K562 (cell line): ENCODE measurements around the gene AGAP3. TPM values are rescaled to one million over a fixed set of nuclear protein-coding genes. Genes with fewer than 3 reads are reported as not detected.

ENCODE experiments used
- CSDE1 ChIP-seq, 2 experiments: fragments of 450-650 bp; IDR thresholded peaks; 2 replicates each; pipeline ENCODE4 v1.6.1; 2016; ENCODE audit warnings: mild to moderate bottlenecking in 1 of 2
- CXXC5 ChIP-seq: fragments of 250-450 bp; sonication (Bioruptor Pico); IDR thresholded peaks from 2 replicates; pipeline ENCODE4 v1.8.0; 2022; ENCODE audit warnings: inconsistent platforms, mild to moderate bottlenecking, moderate library complexity
- FOS ChIP-seq: IDR thresholded peaks from 3 replicates; pipeline ENCODE4 v1.6.1; 2011; ENCODE audit not compliant: insufficient read length; ENCODE audit errors: extremely low read depth
- GABPB2 ChIP-seq: fragments of 250-450 bp; sonication (Bioruptor Pico); conservative IDR thresholded peaks from 2 replicates; pipeline ENCODE4 v1.5.1; 2021; ENCODE audit warnings: mild to moderate bottlenecking
- KDM2B ChIP-seq: fragments of 250-450 bp; sonication (Bioruptor Pico); IDR thresholded peaks from 2 replicates; pipeline ENCODE4 v1.8.0; 2021; ENCODE audit warnings: mild to moderate bottlenecking, moderate library complexity
- KLF6 ChIP-seq: fragments of 250-450 bp; sonication (Bioruptor Pico); IDR thresholded peaks from 2 replicates; pipeline ENCODE4 v1.4.0; 2020; ENCODE audit warnings: mild to moderate bottlenecking, moderate library complexity, borderline replicate concordance
- MAFG ChIP-seq: fragments of 450-650 bp; conservative IDR thresholded peaks from 2 replicates; pipeline ENCODE4 v1.6.1; 2016; ENCODE audit warnings: missing genetic modification characterization, missing compliant biosample characterization
- NELFE ChIP-seq: IDR thresholded peaks from 2 replicates; pipeline ENCODE4 v1.6.1; 2011; ENCODE audit warnings: mild to moderate bottlenecking; ENCODE audit not compliant: insufficient read depth, insufficient read length
- NR2C2 ChIP-seq, 2 experiments: fragments of 200-800 bp in 1 of 2; sonication (Bioruptor generic) in 1 of 2; sonication (generic) in 1 of 2; formaldehyde crosslinking in 1 of 2; IDR thresholded peaks; 2 replicates each; pipeline versions ENCODE4 v1.6.1 to v1.8.0; 2016 to 2022; ENCODE audit warnings: mild to moderate bottlenecking in 1 of 2, missing compliant biosample characterization in 1 of 2, missing genetic modification characterization in 1 of 2, missing genetic modification reagents in 1 of 2
- PRMT5 ChIP-seq: sonication (generic); formaldehyde crosslinking; IDR thresholded peaks from 2 replicates; pipeline ENCODE4 v1.5.0; 2020; ENCODE audit warnings: missing genetic modification reagents
- RBFOX2 ChIP-seq: fragments of 200-400 bp; formaldehyde crosslinking; IDR thresholded peaks from 2 replicates; pipeline ENCODE4 v1.6.1; 2017; ENCODE audit warnings: low read depth, mild to moderate bottlenecking, low read length, moderate library complexity
- SUPT5H ChIP-seq: fragments of 450-650 bp; IDR thresholded peaks from 2 replicates; pipeline ENCODE4 v1.6.1; 2016
- ZBED1 ChIP-seq: IDR thresholded peaks from 2 replicates; pipeline ENCODE4 v1.6.1; 2014
- polyA plus RNA-seq, 8 experiments: library from polyadenylated mRNA; depleted of rRNA in 4 of 8; stranded (reverse) in 5 of 8; unstranded in 3 of 8; fragments of >200 nt; fragmentation: Nextera tagmentation in 2 of 8; fragmentation: Illumina TruSeq in 1 of 8; extraction: Ambion mirVana in 2 of 8; extraction: Trizol in 1 of 8; gene quantifications; 2 replicates each; pipeline versions ENCODE4 v1.2.1 to v1.2.3, GENCODE V29; 2011 to 2014; ENCODE audit warnings: inconsistent platforms in 1 of 8, missing spikeins in 1 of 8
- total RNA-seq, 7 experiments: library from RNA; depleted of rRNA in 6 of 7; stranded (reverse); fragments of >200 nt in 6 of 7; fragmentation: Illumina TruSeq in 2 of 7; extraction: Trizol in 2 of 7; gene quantifications; 2 replicates each; pipeline versions ENCODE4 v1.2.1 to v1.2.3, GENCODE V29; 2011 to 2021; ENCODE audit warnings: low replicate concordance in 1 of 7
- TF ChIP-seq, protein P1 (sequence below): fragments of 450-650 bp; formaldehyde crosslinking; IDR thresholded peaks from 2 replicates; pipeline ENCODE4 v1.4.0; 2020; ENCODE audit warnings: mild to moderate bottlenecking, moderate library complexity
- TF ChIP-seq, protein P2 (sequence below): fragments of 450-650 bp; formaldehyde crosslinking; IDR thresholded peaks from 2 replicates; pipeline ENCODE4 v1.4.0; 2022; ENCODE audit warnings: missing genetic modification characterization
- TF ChIP-seq, protein P3 (sequence below): fragments of 450-650 bp; IDR thresholded peaks from 2 replicates; pipeline ENCODE4 v1.6.1; 2016; ENCODE audit warnings: borderline replicate concordance
- TF ChIP-seq, protein P4 (sequence below), 2 experiments: fragments of 450-650 bp in 1 of 2; sonication (generic) in 1 of 2; formaldehyde crosslinking; conservative IDR thresholded peaks; 2 replicates each; pipeline versions ENCODE4 v1.4.0 to v1.8.1; 2020 to 2022; ENCODE audit warnings: mild to moderate bottlenecking in 1 of 2, missing genetic modification reagents in 1 of 2

Gene AGAP3
- total and polyA plus RNA-seq, 9 of the 15 experiments (the other 6 are each of a cell fraction or from before 2014, with no cell fraction given) = 3.4 to 208 (median 62.2) TPM

DNA sequence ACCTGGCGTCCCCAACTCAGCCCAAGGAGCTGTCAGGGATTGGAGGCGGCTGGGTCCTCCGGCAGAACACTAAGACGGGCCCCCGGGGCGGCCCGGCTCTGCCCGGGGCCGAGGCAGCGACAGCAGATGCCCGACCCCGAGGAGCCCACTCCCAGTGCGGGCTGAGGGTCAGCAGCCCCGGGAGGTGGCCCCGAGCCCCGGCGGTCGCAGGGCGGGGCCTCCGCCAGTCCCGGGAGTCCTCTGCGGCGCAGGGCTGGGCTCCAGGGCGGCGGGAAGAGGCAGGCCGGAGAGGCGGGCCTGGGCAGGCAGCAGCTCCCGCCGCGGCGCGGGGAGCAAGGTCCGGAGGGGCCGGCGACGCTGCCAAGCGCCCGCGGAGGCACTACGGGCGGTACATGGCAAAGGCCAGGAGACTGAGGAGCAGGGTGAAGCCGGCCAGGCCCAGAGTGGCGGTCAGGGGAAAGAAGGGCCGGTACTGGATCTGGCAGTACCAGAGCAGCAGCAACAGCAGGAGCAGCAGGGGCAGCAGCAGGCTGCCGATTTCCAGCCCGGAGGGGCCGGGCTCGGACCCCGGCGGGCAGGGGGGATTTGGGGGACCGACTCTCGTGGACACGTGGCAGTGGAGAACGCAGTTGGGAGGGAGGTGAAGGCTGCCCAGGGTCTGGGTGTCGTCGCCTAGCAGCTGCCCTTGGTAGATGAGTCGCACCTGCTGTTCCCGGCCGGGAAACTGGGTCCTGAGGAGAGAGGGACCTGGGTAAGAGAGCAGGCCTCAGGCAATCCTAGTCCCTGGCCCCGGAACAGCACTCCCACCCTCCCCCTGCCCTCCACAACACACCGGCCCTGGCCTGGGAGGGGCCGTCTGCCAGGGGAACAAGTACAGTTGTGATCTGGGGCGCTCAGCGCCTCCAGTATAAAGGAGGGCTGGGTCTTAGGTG, 4.8 kb upstream of the AGAP3 start (continued):
- TF ChIP-seq MAFG (tag) (no peak), FOS (no peak), RBFOX2 (peak; percentile 54), NR2C2 (CRISPR knock-in tag; IDR thresholded peaks at IDR 0.05) (no peak), NR2C2 (tag; IDR thresholded peaks at IDR 0.05) (0 out of 2 replicates have a peak, but pooled peaks have one; percentile 14), CXXC5 (CRISPR knock-in tag) (no peak; the same call in 1 of the 2 replicates), KDM2B (CRISPR knock-in tag) (peak; percentile 6; the same call in 1 of the 2 replicates), KLF6 (CRISPR knock-in tag) (no peak), CSDE1 (IDR thresholded peaks at IDR 0.05) (no peak), GABPB2 (CRISPR knock-in tag) (no peak), NELFE (no peak), PRMT5 (CRISPR knock-in tag) (no peak), SUPT5H (no peak), ZBED1 (no peak; the same call in 1 of the 2 replicates)
- TF ChIP-seq, protein P1, sequence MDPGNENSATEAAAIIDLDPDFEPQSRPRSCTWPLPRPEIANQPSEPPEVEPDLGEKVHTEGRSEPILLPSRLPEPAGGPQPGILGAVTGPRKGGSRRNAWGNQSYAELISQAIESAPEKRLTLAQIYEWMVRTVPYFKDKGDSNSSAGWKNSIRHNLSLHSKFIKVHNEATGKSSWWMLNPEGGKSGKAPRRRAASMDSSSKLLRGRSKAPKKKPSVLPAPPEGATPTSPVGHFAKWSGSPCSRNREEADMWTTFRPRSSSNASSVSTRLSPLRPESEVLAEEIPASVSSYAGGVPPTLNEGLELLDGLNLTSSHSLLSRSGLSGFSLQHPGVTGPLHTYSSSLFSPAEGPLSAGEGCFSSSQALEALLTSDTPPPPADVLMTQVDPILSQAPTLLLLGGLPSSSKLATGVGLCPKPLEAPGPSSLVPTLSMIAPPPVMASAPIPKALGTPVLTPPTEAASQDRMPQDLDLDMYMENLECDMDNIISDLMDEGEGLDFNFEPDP (CRISPR knock-in tag) = no peak
- TF ChIP-seq, protein P2, sequence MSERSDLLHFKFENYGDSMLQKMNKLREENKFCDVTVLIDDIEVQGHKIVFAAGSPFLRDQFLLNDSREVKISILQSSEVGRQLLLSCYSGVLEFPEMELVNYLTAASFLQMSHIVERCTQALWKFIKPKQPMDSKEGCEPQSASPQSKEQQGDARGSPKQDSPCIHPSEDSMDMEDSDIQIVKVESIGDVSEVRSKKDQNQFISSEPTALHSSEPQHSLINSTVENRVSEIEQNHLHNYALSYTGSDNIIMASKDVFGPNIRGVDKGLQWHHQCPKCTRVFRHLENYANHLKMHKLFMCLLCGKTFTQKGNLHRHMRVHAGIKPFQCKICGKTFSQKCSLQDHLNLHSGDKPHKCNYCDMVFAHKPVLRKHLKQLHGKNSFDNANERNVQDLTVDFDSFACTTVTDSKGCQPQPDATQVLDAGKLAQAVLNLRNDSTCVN (CRISPR knock-in tag) = 0 out of 2 replicates have a peak, but pooled peaks have one; percentile 35
- TF ChIP-seq, protein P3, sequence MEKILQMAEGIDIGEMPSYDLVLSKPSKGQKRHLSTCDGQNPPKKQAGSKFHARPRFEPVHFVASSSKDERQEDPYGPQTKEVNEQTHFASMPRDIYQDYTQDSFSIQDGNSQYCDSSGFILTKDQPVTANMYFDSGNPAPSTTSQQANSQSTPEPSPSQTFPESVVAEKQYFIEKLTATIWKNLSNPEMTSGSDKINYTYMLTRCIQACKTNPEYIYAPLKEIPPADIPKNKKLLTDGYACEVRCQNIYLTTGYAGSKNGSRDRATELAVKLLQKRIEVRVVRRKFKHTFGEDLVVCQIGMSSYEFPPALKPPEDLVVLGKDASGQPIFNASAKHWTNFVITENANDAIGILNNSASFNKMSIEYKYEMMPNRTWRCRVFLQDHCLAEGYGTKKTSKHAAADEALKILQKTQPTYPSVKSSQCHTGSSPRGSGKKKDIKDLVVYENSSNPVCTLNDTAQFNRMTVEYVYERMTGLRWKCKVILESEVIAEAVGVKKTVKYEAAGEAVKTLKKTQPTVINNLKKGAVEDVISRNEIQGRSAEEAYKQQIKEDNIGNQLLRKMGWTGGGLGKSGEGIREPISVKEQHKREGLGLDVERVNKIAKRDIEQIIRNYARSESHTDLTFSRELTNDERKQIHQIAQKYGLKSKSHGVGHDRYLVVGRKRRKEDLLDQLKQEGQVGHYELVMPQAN = peak; percentile 69; the same call in 1 of the 2 replicates
- TF ChIP-seq, protein P4, sequence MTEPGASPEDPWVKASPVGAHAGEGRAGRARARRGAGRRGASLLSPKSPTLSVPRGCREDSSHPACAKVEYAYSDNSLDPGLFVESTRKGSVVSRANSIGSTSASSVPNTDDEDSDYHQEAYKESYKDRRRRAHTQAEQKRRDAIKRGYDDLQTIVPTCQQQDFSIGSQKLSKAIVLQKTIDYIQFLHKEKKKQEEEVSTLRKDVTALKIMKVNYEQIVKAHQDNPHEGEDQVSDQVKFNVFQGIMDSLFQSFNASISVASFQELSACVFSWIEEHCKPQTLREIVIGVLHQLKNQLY (CRISPR knock-in tag; conservative IDR thresholded peaks at IDR 0.05) = peak; percentile 52 to 63; a peak in 1 of 4 replicates
